ENCODE data around the gene SMO. TPM values are rescaled to one million over a fixed set of nuclear protein-coding genes. Genes with fewer than 3 reads are reported as not detected.

The SMO gene
- total and polyA plus RNA-seq, 9 of the 15 experiments (the other 6 are each of a cell fraction or from before 2014, with no cell fraction given) = 0.05 to 0.13 (median 0.10) TPM; not detected in 5

DNA sequence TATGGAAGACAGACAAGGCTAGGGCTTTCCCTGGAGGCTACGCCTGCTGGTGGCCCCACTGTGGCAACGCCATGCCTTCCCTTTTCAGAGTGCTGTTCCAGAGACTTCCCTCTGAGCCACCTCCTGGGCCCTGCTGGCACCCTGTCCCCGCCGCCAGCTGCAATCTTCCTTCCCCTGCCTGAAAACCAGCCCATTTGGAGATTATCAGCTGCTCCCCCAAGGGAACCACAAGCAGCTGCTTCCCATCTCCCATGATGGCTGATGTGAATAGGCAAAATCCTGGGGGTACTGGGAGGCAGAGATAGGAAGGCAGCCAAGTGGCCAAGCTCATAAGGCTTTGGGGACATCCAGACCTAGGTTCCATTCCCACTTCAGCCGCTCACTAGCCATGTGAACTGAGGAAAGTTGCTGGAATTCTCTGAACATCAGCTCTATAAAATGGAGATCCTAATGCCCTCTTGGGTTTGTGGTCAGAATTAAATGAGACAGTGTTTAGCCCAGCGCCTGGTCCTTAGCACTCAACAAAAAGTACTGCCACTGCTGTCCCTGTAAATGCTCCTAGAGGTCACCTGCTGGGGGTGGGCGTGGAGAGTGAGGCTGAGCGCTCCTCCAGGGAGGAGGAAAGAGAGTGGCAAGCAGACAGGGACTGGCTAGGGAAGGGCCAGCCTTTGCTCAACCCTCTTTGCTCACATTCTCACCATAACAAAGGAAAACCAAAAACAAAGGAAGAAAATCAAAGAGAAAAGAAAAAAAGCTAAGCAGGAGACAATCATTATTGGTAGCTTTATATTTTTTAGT, 38.0 kb upstream of the SMO start (continued):
- TF ChIP-seq DACH1 (IDR thresholded peaks at IDR 0.05; ENCODE audit: partially characterized antibody) (peak; percentile 69), PHF8 (IDR thresholded peaks at IDR 0.05; ENCODE audit: borderline replicate concordance, low read length) (no peak), HCFC1 (IDR thresholded peaks at IDR 0.05; ENCODE audit: low read depth, low read length) (no peak), SMARCC2 (IDR thresholded peaks at IDR 0.05; ENCODE audit: low read depth) (peak; percentile 88), ZNF583 (CRISPR knock-in tag; IDR thresholded peaks at IDR 0.05) (peak; percentile 83; the same call in 1 of the 2 replicates), HSF4 (CRISPR knock-in tag; IDR thresholded peaks at IDR 0.05; ENCODE audit: borderline replicate concordance) (no peak), ZNF76 (CRISPR knock-in tag; IDR thresholded peaks at IDR 0.05; ENCODE audit: borderline replicate concordance) (0 out of 2 replicates have a peak, but pooled peaks have one; percentile 23), ZFX (CRISPR knock-in tag; IDR thresholded peaks at IDR 0.05) (no peak), BHLHE40 (IDR thresholded peaks at IDR 0.05; ENCODE audit: low read length) (peak; percentile 31; the same call in 1 of the 2 replicates), TAL1 (IDR thresholded peaks at IDR 0.05) (peak; percentile 98), ARNT (IDR thresholded peaks at IDR 0.05) (peak; percentile 81 to 89), BMI1 (IDR thresholded peaks at IDR 0.05; ENCODE audit: low read length) (no peak), POLR2H (tag; IDR thresholded peaks at IDR 0.05; ENCODE audit: low read depth) (no peak), ZNF695 (CRISPR knock-in tag; IDR thresholded peaks at IDR 0.05) (0 out of 2 replicates have a peak, but pooled peaks have one; percentile 34), ZNF124 (CRISPR knock-in tag; IDR thresholded peaks at IDR 0.05) (no peak), PTBP1 (IDR thresholded peaks at IDR 0.05; ENCODE audit: low read depth, low read length) (no peak), CBX5 (IDR thresholded peaks at IDR 0.05; ENCODE audit: borderline replicate concordance, low read depth) (no peak), ZNF12 (CRISPR knock-in tag; IDR thresholded peaks at IDR 0.05) (no peak), ZNF143 (CRISPR knock-in tag; IDR thresholded peaks at IDR 0.05) (no peak), ZNF217 (CRISPR knock-in tag; IDR thresholded peaks at IDR 0.05) (no peak), PHB (CRISPR knock-in tag; IDR thresholded peaks at IDR 0.05) (no peak), SMARCA5 (IDR thresholded peaks at IDR 0.05) (no peak), ZNF445 (CRISPR knock-in tag; IDR thresholded peaks at IDR 0.05; ENCODE audit: low read depth) (peak; percentile 79; the same call in 1 of the 2 replicates), GTF2A2 (tag; IDR thresholded peaks at IDR 0.05) (no peak), ESRRB (CRISPR knock-in tag; IDR thresholded peaks at IDR 0.05; ENCODE audit: borderline replicate concordance) (no peak)
- TF ChIP-seq, protein P1, sequence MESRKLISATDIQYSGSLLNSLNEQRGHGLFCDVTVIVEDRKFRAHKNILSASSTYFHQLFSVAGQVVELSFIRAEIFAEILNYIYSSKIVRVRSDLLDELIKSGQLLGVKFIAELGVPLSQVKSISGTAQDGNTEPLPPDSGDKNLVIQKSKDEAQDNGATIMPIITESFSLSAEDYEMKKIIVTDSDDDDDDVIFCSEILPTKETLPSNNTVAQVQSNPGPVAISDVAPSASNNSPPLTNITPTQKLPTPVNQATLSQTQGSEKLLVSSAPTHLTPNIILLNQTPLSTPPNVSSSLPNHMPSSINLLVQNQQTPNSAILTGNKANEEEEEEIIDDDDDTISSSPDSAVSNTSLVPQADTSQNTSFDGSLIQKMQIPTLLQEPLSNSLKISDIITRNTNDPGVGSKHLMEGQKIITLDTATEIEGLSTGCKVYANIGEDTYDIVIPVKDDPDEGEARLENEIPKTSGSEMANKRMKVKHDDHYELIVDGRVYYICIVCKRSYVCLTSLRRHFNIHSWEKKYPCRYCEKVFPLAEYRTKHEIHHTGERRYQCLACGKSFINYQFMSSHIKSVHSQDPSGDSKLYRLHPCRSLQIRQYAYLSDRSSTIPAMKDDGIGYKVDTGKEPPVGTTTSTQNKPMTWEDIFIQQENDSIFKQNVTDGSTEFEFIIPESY (CRISPR knock-in tag; IDR thresholded peaks at IDR 0.05) = no peak
- TF ChIP-seq, protein P2, sequence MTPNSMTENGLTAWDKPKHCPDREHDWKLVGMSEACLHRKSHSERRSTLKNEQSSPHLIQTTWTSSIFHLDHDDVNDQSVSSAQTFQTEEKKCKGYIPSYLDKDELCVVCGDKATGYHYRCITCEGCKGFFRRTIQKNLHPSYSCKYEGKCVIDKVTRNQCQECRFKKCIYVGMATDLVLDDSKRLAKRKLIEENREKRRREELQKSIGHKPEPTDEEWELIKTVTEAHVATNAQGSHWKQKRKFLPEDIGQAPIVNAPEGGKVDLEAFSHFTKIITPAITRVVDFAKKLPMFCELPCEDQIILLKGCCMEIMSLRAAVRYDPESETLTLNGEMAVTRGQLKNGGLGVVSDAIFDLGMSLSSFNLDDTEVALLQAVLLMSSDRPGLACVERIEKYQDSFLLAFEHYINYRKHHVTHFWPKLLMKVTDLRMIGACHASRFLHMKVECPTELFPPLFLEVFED (CRISPR knock-in tag; conservative IDR thresholded peaks at IDR 0.05) = peak; percentile 95

All from K562 (cell line).